Mesodermal cell (in vitro differentiated cells): Measurements from ENCODE around the gene SLC30A9.

Experiments
- H3K27ac ChIP-seq: 2 replicates; pipeline ENCODE4 v1.7.0; 2013; ENCODE audit warnings: mild to moderate bottlenecking, low read depth, low read length, moderate library complexity; ENCODE audit not compliant: severe bottlenecking
- H3K36me3 ChIP-seq: 2 replicates; pipeline ENCODE4 v1.7.1; 2013; ENCODE audit warnings: mild to moderate bottlenecking, low read length, moderate library complexity; ENCODE audit not compliant: control insufficient read depth, insufficient read depth
- H3K4me1 ChIP-seq: one replicate; pipeline ENCODE4 v1.7.1; 2013; ENCODE audit warnings: mild to moderate bottlenecking, low read length; ENCODE audit not compliant: insufficient read depth, control insufficient read depth, poor library complexity, severe bottlenecking
- H3K4me3 ChIP-seq: 2 replicates; pipeline ENCODE4 v1.7.0; 2013; ENCODE audit warnings: low read length, control low read depth, mild to moderate bottlenecking; ENCODE audit not compliant: insufficient read depth, poor library complexity, severe bottlenecking; ENCODE audit errors: extremely low read depth
- H3K9me3 ChIP-seq: 2 replicates; pipeline ENCODE4 v1.7.1; 2013; ENCODE audit warnings: mild to moderate bottlenecking, low read length, moderate library complexity; ENCODE audit not compliant: control insufficient read depth
- WGBS, 2 experiments: methylation state at CpG; one replicate each; pipeline ENCODE4 v1.1.5; 2013; ENCODE audit warnings: missing lambda C conversion rate in 2 of 2; ENCODE audit not compliant: insufficient coverage in 2 of 2; 5-methylcytosine and 5-hydroxymethylcytosine counted together

The SLC30A9 gene

DNA sequence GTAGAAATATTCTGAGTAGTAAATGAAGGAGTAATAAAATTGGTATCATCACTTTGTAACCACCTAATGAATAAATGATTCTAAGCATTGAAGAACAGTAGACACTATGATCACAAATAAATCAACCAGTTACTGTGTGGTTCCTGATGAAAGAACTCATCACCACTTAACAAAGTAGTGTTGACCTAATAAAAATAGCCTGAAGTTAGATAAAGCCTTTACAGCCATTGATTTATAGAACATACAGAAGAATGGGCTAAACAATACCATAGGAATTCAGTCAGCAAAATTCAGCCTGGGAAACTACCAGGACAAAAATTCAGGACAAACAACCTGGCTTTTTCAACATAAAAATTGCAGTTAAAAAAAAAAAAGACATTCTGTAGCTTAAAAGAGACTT lies 9.0 kb downstream of the SLC30A9 start:
- H3K9me3 ChIP-seq, result no peaks in the 10 kb centered on the region
- H3K4me3 ChIP-seq, result no peak overlapping the region
- H3K36me3 ChIP-seq, result peaks cover 21% of the 10 kb centered on the region
- no peak overlapping the region for H3K27ac ChIP-seq
- no peaks in the 10 kb centered on the region for H3K4me1 ChIP-seq

DNA sequence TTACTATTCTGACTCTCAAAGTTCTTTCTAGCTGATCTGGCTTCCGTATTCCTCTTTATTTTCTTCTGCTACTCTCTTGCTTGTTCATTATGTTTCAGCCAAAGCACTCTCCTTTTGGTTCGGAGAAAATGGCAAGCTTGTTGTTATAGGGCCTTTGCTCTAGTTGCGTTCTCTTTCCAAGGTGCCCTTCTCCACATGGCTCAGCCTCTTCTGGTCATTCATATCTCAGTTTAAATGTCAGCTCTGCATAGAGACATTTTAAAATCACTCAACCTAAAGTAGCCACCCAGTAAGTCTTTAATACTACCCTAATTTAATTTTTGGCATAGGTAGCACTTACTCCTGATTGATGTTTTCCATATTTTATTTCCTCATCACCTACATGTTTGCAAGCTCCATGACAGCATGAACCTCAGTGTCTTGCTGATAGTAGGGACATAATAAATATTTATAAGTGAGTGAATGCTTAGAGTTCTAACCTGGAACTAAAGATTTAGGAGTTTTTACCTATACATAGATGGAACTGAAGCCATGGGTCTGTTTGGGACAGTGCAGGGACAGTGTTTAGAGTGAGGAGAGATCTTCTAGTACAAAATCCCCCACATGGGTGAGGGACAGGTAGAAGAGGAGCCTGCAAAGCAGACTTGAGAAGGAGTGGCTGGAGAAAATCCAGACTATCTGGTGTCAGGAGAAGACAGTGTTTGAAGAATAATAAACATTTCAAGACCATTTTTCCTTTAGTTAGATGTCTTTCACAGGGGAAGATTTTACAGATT lies 17.9 kb downstream of the SLC30A9 start:
- WGBS, 2 experiments, result 100% methylated on average over 1 to 3 of the region's 3 CpGs
- no peak overlapping the region for H3K4me3 ChIP-seq
- no peaks in the 10 kb centered on the region for H3K4me1 ChIP-seq
- peaks cover 30% of the 10 kb centered on the region for H3K36me3 ChIP-seq
- no peak overlapping the region for H3K27ac ChIP-seq
- no peaks in the 10 kb centered on the region for H3K9me3 ChIP-seq

DNA sequence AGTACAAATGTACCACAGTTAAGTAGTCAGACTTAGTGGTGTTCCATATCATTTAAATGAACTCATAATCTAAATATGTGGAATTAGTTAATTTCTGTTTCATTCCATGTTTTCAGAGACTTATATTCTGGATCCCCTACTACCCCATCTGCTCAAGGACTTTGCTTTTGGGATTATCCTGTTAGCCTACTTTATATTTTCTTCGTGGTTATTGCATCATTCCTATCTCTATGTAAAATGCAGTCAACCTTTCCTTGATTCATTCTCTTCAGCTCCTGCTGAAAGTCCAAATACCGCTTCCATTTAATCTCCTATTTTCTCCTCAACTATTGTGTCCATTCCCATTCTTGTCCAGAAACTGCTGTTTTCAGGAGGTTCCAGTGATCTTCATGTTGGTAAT lies 25.1 kb downstream of the SLC30A9 start:
- H3K36me3 ChIP-seq, result peaks cover 7% of the 10 kb centered on the region
- H3K4me1 ChIP-seq, result no peaks in the 10 kb centered on the region
- no peak overlapping the region for H3K27ac ChIP-seq
- no peaks in the 10 kb centered on the region for H3K9me3 ChIP-seq
- no peak overlapping the region for H3K4me3 ChIP-seq
- 94 to 100% methylated on average over 2 of the region's 2 CpGs for WGBS, 2 experiments

DNA sequence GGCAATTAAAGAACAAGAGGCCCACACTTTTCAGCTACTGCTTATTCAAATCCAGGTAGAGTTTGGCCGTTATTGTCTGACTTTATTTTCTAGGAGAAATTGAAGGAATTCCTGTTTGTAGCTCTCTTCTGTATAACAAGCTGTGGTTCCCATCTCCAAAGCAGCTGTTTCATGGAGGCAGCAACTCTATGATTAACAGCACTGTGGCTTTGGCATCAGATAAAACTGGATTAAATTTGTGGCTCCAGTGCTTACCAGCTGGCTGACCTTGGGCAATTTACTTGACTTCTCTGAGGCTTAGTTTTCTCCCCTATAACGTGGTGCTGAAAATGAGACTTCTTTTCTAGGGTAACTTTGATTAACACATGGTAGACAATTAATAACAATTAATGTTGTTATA lies 28.1 kb downstream of the SLC30A9 start:
- peaks cover 14% of the 10 kb centered on the region for H3K36me3 ChIP-seq
- H3K4me1 ChIP-seq, result no peaks in the 10 kb centered on the region
- H3K4me3 ChIP-seq, result no peak overlapping the region
- H3K9me3 ChIP-seq, result no peaks in the 10 kb centered on the region
- WGBS, 2 experiments, result 90% methylated on average over 2 of the region's 2 CpGs; no CpG with 5 or more reads in 1 of the 2 experiments
- H3K27ac ChIP-seq, result no peak overlapping the region

DNA sequence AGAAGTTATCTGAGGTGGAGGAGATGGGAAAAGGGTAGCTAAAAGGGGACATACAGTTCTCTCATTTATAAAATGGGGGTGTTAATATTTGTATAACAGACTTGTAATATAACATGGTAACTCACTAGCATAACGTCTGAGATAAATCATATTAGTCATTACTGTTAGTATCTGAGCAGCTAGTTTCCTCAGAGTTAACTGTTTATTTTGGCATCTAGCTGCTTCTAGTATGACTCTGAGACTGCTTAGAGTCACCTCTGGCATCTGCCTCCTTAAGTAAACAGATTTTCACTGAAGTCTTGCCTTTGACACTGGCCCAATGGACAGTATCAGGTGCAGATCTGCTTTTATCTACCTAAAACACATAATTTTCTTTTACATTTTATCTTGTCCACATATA lies 58.1 kb downstream of the SLC30A9 start:
- no peak overlapping the region for H3K27ac ChIP-seq
- H3K36me3 ChIP-seq, result peaks cover 34% of the 10 kb centered on the region
- no peaks in the 10 kb centered on the region for H3K4me1 ChIP-seq
- no peak overlapping the region for H3K4me3 ChIP-seq
- no peaks in the 10 kb centered on the region for H3K9me3 ChIP-seq
- no CpG with 5 or more reads among the region's 1 CpG for WGBS, 2 experiments

DNA sequence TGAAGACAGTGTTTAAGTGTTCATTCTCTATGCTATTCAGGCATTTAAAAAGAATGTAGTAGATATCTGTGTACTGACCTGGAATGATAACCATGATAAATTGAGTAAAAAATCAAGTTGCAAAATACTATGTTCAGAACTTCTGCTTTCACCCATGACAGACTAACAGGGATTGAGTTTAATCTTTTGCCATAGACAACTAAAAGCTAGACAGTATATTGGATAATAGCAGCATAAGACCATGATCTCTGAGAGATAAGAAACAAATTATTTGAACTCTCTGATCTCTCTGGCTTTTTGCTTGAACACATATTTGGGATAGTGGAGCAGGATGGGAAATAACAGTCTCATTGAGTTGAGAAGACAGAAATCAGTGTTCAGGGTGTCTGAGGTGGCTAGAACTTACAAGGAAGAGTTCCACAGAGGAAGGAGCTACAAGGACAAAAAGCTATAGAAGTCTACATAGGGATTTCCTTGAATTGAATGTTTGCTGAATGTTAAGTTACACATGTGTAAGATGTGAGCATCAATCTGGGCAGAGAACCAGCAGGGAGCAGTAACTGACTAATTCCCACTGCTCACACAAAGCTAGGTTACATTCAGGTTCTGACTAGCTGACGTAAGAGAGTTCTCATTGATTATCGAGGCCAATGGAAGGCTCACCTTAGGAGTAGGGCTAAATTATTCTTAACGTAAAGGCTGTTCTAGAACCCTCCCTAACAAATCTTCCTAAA lies 60.4 kb downstream of the SLC30A9 start:
- Histone ChIP-seq H3K36me3 (peaks cover 38% of the 10 kb centered on the region), H3K4me1 (no peaks in the 10 kb centered on the region), H3K9me3 (no peaks in the 10 kb centered on the region), H3K4me3 (no peak overlapping the region), H3K27ac (no peak overlapping the region)
- 80% methylated on average over 1 to 3 of the region's 3 CpGs for WGBS, 2 experiments

DNA sequence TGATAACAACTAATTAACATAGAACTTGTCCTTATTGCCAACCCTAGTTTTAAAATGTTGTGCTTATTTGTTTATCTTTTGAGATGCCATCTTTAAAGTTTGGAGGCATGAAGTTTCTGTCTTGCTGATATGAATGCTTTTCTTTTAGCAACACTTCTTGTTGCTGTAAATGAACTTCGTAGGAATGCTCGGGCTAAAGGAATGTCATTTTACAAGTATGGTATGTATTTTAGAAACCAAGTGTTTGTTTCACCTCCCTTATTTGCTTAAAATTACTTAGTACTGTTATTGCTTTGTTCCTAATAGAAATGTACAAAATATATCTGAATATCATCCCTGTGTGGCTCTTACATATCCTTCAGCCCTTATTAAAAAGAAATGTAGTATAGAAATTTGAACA lies 76.1 kb downstream of the SLC30A9 start:
- H3K4me1 ChIP-seq, result no peaks in the 10 kb centered on the region
- H3K9me3 ChIP-seq, result no peaks in the 10 kb centered on the region
- H3K4me3 ChIP-seq, result no peak overlapping the region
- no CpG with 5 or more reads among the region's 2 CpGs for WGBS, 2 experiments
- H3K36me3 ChIP-seq, result peaks cover 17% of the 10 kb centered on the region
- H3K27ac ChIP-seq, result no peak overlapping the region

DNA sequence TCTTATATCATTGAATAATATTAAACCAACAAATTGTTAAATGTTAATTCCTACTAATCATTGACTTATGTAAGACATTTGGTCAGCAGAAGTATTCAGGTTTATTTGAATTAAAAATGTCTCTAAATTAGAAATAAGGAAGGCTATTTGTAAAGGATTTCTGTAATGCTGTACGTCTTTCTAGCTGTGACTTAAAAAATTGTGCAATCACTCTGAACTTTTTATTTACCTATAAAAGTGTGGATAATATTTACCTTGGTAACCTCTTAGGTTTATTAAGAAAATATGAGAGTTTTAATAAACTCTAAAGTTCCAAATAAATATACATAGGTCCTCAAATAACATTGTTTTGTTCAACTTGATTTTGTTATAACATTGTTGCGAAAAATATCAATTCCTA lies 76.9 kb downstream of the SLC30A9 start:
- Histone ChIP-seq H3K4me3 (no peak overlapping the region), H3K9me3 (no peaks in the 10 kb centered on the region), H3K27ac (no peak overlapping the region), H3K36me3 (peaks cover 14% of the 10 kb centered on the region), H3K4me1 (no peaks in the 10 kb centered on the region)
- 89% methylated on average over 1 of the region's 2 CpGs; no CpG with 5 or more reads in 1 of the 2 experiments for WGBS, 2 experiments

DNA sequence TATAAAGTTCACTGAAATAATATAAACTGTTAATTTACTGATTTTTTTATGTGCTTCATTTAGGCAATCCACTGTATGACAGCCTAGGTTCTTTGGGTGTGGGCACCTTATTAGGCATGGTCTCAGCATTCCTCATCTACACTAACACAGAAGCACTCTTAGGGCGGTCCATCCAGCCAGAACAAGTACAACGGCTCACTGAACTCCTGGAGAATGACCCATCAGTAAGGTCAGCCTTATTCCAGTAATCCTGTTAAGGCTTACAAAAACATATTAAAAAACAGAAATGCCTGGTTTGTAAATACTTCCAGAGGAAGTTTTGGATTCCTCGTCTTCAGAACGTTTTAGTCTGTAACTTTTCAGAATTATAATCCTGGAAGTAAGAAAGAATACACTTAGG lies 80.1 kb downstream of the SLC30A9 start:
- Histone ChIP-seq H3K9me3 (no peaks in the 10 kb centered on the region), H3K4me3 (no peak overlapping the region), H3K36me3 (peaks cover 16% of the 10 kb centered on the region), H3K27ac (no peak overlapping the region), H3K4me1 (no peaks in the 10 kb centered on the region)
- WGBS, 2 experiments, result 100% methylated on average over 2 of the region's 4 CpGs; no CpG with 5 or more reads in 1 of the 2 experiments

DNA sequence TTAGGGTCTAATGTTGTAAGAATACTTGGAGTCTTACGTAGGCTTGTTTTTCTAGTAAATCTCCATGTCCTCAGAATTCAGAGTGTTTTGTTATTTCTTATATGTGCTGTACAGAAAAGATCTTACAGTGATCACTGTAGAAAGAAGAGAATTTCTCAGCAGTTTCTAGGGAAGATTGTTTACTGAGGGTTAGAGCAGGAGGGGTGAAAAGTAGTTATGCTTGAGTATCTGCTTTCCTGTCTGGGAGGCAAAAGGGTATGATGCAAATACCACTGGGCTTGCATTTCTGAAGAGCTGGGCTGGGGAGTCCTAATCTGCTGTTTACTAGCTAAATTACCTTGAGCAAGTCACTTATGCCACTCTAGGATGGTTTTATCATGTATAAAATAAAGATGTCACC lies 84.0 kb downstream of the SLC30A9 start:
- H3K36me3 ChIP-seq, result peaks cover 20% of the 10 kb centered on the region

DNA sequence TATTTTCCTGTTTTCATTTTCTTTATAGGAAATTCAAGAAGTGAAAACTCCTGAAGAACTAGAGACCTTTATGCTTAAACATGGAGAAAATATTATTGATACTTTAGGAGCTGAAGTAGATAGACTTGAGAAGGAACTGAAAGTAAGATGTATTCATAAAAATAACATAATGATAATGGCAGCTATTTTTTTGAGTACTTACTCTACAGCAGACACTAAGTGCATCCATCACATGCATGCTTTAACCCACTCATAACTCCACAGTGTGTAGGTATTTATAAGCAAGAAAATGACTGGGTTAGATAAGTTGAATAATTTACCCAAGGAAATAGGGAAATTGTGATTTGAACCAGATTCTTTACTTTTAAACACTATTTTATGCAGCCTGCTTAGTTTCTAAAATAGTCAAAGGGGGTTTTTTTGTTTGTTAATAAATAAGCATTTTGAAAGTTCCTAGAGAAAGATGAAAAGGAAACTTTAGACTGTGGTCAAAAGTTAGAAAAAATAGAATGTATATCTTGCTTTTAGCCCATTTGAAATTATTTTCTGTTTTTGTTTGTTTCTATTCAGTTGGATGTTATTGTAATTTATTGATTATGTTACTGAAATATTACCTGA lies 88.0 kb downstream of the SLC30A9 start:
- Histone ChIP-seq H3K36me3 (peaks cover 13% of the 10 kb centered on the region), H3K4me3 (no peak overlapping the region), H3K27ac (no peak overlapping the region), H3K9me3 (no peaks in the 10 kb centered on the region), H3K4me1 (no peaks in the 10 kb centered on the region)

More for the DNA sequence above, 84.0 kb downstream of the SLC30A9 start:
- Histone ChIP-seq H3K4me1 (no peaks in the 10 kb centered on the region), H3K27ac (no peak overlapping the region), H3K4me3 (no peak overlapping the region), H3K9me3 (no peaks in the 10 kb centered on the region)
- WGBS, 2 experiments, result 86% methylated on average over 1 of the region's 1 CpG; no CpG with 5 or more reads in 1 of the 2 experiments
